ENCODE data around the gene SETSIP.
"Not testable (repeated sequence)": the region's sequence is repeated elsewhere in the genome, so short reads cannot be mapped to it uniquely, and the experiment has no call there.

DNA sequence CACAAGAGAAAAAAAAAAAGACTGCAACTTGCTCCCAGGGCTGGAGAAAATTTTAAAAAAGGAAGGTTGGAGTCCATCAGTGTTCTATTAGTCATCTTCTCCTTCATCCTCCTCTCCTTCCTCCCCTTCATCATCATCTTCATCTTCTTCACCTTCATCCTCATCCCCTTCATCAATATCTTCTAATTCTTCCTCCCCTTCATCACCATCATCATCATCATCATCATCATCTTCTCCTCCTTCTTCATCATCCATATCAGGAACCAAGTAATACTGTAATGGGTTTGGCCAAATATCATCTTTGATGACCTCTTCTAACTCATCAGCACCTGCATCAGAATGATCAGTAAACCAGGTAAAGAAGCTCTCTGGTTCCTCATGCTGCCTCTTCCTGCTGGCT lies 765 bp downstream of the SETSIP start:
- not testable (repeated sequence) for TF ChIP-seq POLR2AphosphoS5 (IDR thresholded peaks at IDR 0.05; ENCODE audit: borderline replicate concordance, low read depth, low read length); EZH2 (IDR thresholded peaks at IDR 0.05); FOXP2 (optimal IDR thresholded peaks at IDR 0.05; ENCODE audit: control extremely low read depth, extremely low read length, insufficient read depth)
